MCF 10A (cell line): ENCODE data around the gene RAMAC. TPM values are rescaled to one million over a fixed set of nuclear protein-coding genes. Genes with fewer than 3 reads are reported as not detected.

Source experiments
- BruUV-seq: library from RNA; stranded (reverse); fragments of 400-500 nt; replicated peaks from 2 replicates; lab custom pipeline; 2021; lab: Mats Ljungman, UMichigan
- CTCF ChIA-PET: fragments of 300-600 bp; sonication (Branson Sonifier 250); formaldehyde crosslinking; extraction: SDS; loops from one replicate; lab custom pipeline; 2021; ENCODE audit warnings: antibody characterized with exemption, inconsistent platforms; lab: Yijun Ruan, JAX
- POLR2A ChIA-PET: fragments of 300-600, 350-650 bp; sonication (Branson Sonifier 250); formaldehyde crosslinking; extraction: SDS; loops from one replicate; lab custom pipeline; 2020; ENCODE audit warnings: antibody characterized with exemption, inconsistent platforms; lab: Yijun Ruan, JAX
- DNase-seq: peaks from one replicate; pipeline ENCODE4 v3.0.0-alpha.2; 2018; ENCODE audit not compliant: unreplicated experiment
- H3K27ac Mint-ChIP-seq: one replicate; pipeline ENCODE4 v1.8.0; 2022; ENCODE audit warnings: mild to moderate bottlenecking, low read depth, mixed read lengths; ENCODE audit not compliant: unreplicated experiment
- H3K27me3 Mint-ChIP-seq: one replicate; pipeline ENCODE4 v1.8.0; 2022; ENCODE audit warnings: mixed read lengths; ENCODE audit not compliant: insufficient read depth, unreplicated experiment
- H3K36me3 Mint-ChIP-seq: one replicate; pipeline ENCODE4 v1.8.0; 2022; ENCODE audit warnings: mild to moderate bottlenecking, moderate library complexity, mixed read lengths; ENCODE audit not compliant: insufficient read depth, unreplicated experiment
- H3K4me1 Mint-ChIP-seq: one replicate; pipeline ENCODE4 v1.8.0; 2022; ENCODE audit warnings: mixed read lengths; ENCODE audit not compliant: insufficient read depth, unreplicated experiment
- H3K4me3 Mint-ChIP-seq: one replicate; pipeline ENCODE4 v1.8.0; 2022; ENCODE audit warnings: mild to moderate bottlenecking, moderate library complexity, mixed read lengths; ENCODE audit not compliant: unreplicated experiment
- H3K9me3 Mint-ChIP-seq: one replicate; pipeline ENCODE4 v1.8.0; 2022; ENCODE audit warnings: mixed read lengths; ENCODE audit not compliant: unreplicated experiment
- CTCF ChIP-seq: fragments of 200-600 bp; IDR thresholded peaks from one replicate; pipeline ENCODE4 v1.8.0; 2022; ENCODE audit warnings: antibody characterized with exemption, mild to moderate bottlenecking; ENCODE audit not compliant: unreplicated experiment
- intact Hi-C: fragments of 100-400 bp; cut with micrococcal nuclease; formaldehyde crosslinking; loops from 2 replicates; pipeline ENCODE4 v1.14.1; 2022
- total RNA-seq: library from RNA; stranded (reverse); gene quantifications from 2 replicates; pipeline ENCODE4 v1.2.3, GENCODE V29; 2022

The RAMAC gene
- total RNA-seq, 1 experiment from 2014 or later, result 21.0 TPM

DNA sequence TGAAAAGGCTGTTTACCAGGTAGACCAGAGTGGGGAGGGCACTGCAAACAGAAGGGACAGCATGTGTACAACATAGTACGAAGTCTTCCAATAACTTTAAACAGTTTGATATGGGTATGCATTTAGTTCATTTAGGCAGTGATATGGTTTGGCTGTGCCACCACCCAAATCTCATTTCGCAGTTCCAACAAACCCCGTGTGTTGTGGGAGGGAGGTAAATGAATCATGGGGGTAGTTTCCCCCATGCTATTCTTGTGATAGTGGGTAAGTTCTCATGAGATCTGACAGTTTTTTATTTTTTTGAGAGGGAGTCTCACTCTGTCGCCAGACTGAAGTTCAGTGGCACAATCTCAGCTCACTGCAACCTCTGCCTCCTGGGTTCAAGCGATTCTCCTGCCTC is 7.6 kb upstream of the RAMAC start:
- no peak overlapping the region for H3K27ac Mint-ChIP-seq
- no peaks in the 10 kb centered on the region for H3K27me3 Mint-ChIP-seq
- no peaks in the 10 kb centered on the region for H3K4me1 Mint-ChIP-seq
- H3K4me3 Mint-ChIP-seq, result no peak overlapping the region
- BruUV-seq, result no TSS peak
- intact Hi-C loops, result no loop called here
- ChIA-PET POLR2A (no interaction called here), CTCF (no interaction called here)
- H3K9me3 Mint-ChIP-seq, result no peaks in the 10 kb centered on the region
- TF ChIP-seq CTCF, result no peak
- no peak for DNase-seq
- no peaks in the 10 kb centered on the region for H3K36me3 Mint-ChIP-seq

- ChIA-PET CTCF (no interaction called here), POLR2A (no interaction called here)
- H3K27ac Mint-ChIP-seq, result no peak overlapping the region
- intact Hi-C loops, result no loop called here
- no peaks in the 10 kb centered on the region for H3K36me3 Mint-ChIP-seq
- DNase-seq, result no peak
- no peaks in the 10 kb centered on the region for H3K9me3 Mint-ChIP-seq
- no peaks in the 10 kb centered on the region for H3K27me3 Mint-ChIP-seq
- no peak overlapping the region for H3K4me3 Mint-ChIP-seq
- no peaks in the 10 kb centered on the region for H3K4me1 Mint-ChIP-seq
- no TSS peak for BruUV-seq
- no peak for TF ChIP-seq CTCF
Observed at GRCh38 chr15:82979726-82980125, 6.3 kb upstream of the RAMAC start.

DNA sequence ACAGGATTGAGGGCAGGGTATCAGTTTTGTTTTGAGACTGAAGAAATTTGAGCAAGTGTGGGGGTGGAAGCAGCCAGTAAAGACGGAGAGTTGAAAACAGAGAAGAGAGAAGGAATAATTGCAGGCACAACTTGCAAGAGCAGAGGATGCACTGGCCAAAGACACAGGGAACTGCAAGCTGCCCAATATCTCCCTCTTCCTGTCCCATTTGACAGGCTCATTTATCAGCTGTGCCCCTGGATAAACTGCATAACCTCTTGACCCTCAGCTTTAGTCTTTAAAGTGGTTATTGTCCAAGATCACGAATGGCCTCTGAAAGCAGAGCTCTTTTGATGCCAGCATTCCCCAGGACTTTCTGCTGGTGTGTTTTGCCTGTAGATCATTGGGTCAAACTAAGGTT is 5.0 kb upstream of the RAMAC start:
- BruUV-seq, result no TSS peak

DNA sequence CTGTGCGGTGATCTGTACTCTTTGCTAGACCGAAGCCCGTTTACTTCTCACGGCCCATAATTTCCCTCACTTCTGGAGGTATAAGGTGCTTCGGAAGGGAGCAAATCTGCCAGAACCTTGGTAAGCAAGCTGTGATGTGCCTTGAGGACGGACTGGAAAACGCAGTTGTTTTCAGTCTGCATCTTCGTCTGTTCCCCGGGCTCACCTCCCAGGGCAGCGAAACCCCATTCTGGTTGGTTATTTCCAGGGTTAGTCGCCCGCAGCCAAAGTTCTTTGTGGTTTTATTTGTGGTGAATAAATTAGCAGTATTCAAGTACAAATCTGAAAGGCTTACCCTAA is 401 bp downstream of the RAMAC start:
- no peak for DNase-seq
- ChIA-PET CTCF (interaction anchor here (1.2 to 4.4 kb wide), 4 partner anchors 14 to 154 kb away, joined by 3 to 31 read pairs (median 12); partner anchors contain the start of gene C15orf40), POLR2A (interaction anchor here (0.5 to 3.6 kb wide), 32 partner anchors 8 to 1658 kb away, joined by 3 to 44 read pairs (median 5); partner anchors contain the start of genes BTBD1, C15orf40, RPS17 and WHAMM)
- Mint-ChIP-seq H3K36me3 (peaks cover 39% of the 10 kb centered on the region), H3K27ac (peak overlapping the region; percentile 72), H3K27me3 (no peaks in the 10 kb centered on the region), H3K4me3 (peak overlapping the region; percentile 98), H3K9me3 (no peaks in the 10 kb centered on the region), H3K4me1 (peaks cover 4% of the 10 kb centered on the region)
- BruUV-seq, result TSS peak; percentile 74
- TF ChIP-seq CTCF, result no peak
- intact Hi-C loops, result loop anchor here (2.0 to 5.0 kb wide), 2 partner anchors 138 to 234 kb away; no protein-coding TSS in a partner anchor

More for the DNA sequence above, 5.0 kb upstream of the RAMAC start:
- intact Hi-C loops, result no loop called here
- ChIA-PET CTCF (interaction anchor here (0.7 kb wide), 1 partner anchor 131 kb away, joined by 4 read pairs; no protein-coding TSS in a partner anchor), POLR2A (no interaction called here)
- H3K27ac Mint-ChIP-seq, result no peak overlapping the region
- H3K9me3 Mint-ChIP-seq, result no peaks in the 10 kb centered on the region
- H3K4me1 Mint-ChIP-seq, result peaks cover 4% of the 10 kb centered on the region
- H3K36me3 Mint-ChIP-seq, result no peaks in the 10 kb centered on the region
- no peak overlapping the region for H3K4me3 Mint-ChIP-seq
- no peak for TF ChIP-seq CTCF
- no peaks in the 10 kb centered on the region for H3K27me3 Mint-ChIP-seq
- no peak for DNase-seq
